Measurements from ENCODE around the gene MCM3.

The MCM3 gene

DNA sequence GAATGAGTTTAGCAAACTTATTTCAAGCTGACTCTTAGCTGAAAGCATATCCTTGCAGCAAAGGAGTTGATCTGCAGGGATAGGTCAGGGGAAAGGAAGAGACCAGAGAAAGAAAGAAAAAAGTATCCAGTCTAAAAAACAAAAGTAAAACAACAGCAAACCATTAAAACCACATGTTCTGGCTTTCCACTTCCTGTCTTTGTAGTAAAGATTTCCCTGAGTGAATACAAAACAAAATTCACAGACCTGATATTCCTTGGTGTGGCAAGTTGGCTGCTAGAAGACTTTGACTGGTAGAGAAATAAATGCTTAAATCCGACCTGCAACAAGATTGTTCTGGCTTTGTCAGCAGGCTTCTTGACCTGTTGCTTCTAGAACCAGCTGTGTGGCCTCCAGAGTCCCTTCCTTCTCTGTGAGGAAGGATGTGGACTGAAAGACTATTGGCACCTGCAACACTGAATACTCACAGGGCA lies 23.4 kb upstream of the MCM3 start:
- no peak for DNase-seq (ENCODE audit: extremely low read depth, low read depth)
- TF ChIP-seq, protein P1, sequence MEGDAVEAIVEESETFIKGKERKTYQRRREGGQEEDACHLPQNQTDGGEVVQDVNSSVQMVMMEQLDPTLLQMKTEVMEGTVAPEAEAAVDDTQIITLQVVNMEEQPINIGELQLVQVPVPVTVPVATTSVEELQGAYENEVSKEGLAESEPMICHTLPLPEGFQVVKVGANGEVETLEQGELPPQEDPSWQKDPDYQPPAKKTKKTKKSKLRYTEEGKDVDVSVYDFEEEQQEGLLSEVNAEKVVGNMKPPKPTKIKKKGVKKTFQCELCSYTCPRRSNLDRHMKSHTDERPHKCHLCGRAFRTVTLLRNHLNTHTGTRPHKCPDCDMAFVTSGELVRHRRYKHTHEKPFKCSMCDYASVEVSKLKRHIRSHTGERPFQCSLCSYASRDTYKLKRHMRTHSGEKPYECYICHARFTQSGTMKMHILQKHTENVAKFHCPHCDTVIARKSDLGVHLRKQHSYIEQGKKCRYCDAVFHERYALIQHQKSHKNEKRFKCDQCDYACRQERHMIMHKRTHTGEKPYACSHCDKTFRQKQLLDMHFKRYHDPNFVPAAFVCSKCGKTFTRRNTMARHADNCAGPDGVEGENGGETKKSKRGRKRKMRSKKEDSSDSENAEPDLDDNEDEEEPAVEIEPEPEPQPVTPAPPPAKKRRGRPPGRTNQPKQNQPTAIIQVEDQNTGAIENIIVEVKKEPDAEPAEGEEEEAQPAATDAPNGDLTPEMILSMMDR (IDR thresholded peaks at IDR 0.05; ENCODE audit: low read depth, low read length): no peak

DNA sequence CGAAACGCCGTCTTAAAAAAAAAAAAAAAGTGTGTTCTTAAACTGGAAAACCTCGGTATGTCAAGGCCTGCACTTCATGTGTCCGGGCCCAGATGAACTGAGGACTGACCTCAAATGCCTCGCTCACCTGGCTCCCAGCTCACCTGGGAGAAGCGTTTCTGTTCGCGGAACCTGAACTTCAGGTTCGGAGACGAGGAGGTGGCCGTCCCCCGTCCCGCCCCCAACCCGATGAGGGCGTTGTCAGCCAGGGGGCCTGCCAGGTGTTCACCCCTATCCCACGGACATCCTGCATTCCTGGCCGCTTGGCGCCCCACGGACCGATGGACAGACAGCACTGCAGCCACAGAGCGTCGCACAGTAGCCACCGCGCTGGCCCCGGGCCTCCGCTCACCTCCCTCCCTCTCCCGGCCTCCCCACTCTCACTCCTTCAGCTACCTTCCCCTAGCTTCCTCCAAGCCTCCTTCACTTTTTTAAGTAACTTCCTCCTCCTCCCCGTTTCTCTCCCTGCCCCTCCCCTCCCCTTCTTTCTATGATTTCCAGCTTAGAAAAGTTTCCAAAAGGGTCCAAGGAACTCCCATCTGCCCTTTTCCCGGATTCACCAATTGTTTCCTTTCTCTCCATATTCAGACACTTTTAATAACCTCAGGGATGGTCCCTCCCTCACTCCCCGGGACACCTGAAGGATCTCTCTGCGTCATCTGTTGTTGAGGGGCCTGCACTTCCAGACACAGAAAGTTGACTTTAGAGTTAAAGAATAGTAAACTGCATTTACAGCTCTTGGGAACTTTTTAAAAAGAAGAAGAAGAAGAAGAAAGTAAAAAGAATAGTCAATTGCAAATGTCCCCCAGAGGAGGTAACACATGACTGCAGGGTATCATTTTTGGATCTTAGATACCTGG lies 22.7 kb upstream of the MCM3 start:
- TF ChIP-seq, protein P1 (IDR thresholded peaks at IDR 0.05; ENCODE audit: low read depth, low read length): no peak
- no peak for DNase-seq (ENCODE audit: extremely low read depth, low read depth)

DNA sequence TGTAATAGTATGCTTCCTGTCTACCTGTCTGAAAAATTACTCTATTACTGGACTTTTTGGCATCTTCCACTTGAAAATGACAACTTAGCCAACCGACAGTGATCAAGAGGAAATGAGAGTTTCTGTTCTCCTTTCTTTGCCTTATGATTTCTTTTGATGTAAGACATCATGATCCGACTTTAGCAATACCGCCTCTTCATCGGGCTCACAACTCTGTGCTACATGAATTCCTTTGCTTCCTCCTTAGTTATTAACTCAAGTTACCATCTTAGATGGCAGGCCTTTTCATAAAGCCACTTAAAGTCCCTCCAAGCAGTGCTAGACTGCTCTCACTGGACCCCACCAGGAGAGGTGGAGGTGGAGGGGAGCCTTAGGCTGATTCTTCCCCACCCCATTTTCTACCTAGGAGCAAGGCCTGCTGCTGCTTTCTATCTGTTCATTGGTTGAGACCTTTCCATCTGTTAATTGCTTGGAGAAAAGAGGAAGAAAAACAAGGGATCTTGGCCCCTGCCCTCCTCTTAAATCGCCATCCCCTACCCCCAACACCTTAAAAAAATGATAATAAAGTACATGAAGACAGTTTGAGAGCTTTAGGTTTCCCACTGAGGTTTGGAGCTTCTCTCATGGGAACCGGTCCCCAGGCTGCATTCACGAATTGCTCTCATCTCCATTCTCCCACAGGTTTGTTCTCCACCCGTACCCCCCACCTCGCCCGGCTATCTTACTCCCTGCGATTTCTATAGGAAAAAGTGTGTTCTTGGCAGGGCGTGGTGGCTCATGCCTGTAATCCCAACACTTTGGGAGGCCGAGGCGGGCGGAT lies 21.6 kb upstream of the MCM3 start:
- DNase-seq (ENCODE audit: extremely low read depth, low read depth): no peak

DNA sequence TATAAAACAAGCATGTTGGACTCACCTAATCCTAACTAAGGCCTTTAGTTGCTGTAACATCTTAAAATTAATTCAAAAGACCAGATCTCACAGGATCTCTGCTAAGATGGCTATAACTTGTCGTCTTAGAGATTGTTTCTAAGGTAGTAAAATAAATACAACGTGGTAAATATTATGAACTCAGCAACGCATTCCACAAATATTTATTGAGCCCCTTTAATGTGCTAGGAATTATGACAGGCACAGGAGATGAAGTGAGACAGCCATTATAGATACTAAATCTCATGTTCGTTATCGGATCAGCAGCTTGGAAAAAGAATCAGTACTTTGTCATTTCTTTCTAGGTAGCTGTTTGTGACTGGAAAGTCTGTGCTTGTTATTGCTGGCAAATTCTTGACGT lies 20.9 kb upstream of the MCM3 start:
- DNase-seq (ENCODE audit: extremely low read depth, low read depth): no peak
- TF ChIP-seq, protein P1 (IDR thresholded peaks at IDR 0.05; ENCODE audit: low read depth, low read length): no peak

More for the DNA sequence above, 21.6 kb upstream of the MCM3 start:
- TF ChIP-seq, protein P1 (IDR thresholded peaks at IDR 0.05; ENCODE audit: low read depth, low read length): no peak

DNA sequence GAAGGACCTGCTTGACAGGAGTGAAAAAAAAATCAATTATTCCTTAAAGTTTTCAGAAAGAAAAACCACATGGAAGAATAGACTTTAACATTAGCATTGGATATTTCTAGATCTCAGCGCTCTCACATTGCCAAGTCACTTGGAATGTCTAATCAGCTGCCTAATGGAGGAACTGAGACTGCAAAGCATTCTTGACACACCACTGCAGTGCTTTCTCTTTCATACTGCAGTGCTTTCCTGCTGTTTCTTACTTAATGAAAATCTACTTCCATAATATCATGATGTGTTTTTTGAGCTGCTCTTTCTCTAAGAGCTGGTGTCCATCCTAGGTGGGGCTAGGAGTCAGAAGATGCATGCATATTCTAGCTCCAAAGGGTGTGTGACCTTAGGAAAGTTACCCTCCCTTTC lies 20.4 kb upstream of the MCM3 start:
- DNase-seq (ENCODE audit: extremely low read depth, low read depth): no peak
- TF ChIP-seq, protein P1 (IDR thresholded peaks at IDR 0.05; ENCODE audit: low read depth, low read length): no peak

DNA sequence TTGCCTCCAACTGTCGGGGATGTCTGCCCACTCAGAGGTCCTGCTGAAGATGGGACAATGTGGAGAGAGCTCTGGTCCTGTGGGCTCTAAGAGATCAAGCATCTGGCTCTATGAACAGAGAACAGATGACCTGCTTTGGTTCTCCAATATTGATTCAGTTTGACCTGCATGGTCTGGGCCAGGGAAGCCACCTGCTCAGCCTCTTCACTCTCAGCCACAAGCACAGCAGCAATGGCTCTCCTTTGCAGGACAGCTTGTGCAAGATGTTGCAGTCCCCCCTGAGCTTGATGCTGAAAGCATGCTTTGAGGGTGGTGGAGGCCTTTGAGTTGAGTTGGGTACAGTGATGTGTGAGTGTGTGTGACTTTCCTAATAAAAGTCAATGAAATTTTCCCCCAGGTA lies 18.6 kb upstream of the MCM3 start:
- no peak for DNase-seq (ENCODE audit: extremely low read depth, low read depth)
- TF ChIP-seq, protein P1 (IDR thresholded peaks at IDR 0.05; ENCODE audit: low read depth, low read length): no peak

DNA sequence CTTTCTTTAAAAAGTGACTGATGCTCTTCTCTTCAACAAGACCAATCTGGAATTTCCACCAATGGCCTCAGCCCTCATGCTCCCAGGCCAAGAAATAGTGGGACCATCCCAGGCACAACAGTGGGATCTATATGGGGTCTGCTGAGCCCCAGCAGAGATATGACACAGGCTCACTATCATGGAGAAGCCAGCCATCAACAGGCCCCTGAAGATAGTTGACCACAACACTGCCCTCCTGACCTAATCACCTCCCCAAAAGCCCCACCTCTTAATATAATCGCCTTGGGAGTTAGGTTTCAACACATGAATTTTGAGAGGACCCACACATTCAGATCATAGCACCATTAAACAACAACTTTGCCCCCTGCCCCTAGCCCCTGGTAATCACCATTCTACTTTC lies 16.8 kb upstream of the MCM3 start:
- no peak for DNase-seq (ENCODE audit: extremely low read depth, low read depth)
- TF ChIP-seq, protein P1 (IDR thresholded peaks at IDR 0.05; ENCODE audit: low read depth, low read length): no peak

All from AG09319 (cell line).